Muscle layer of colon (tissue), 2 donors: ENCODE measurements around the gene C6orf118.

Experiments
- H3K27ac ChIP-seq: one replicate; pipeline ENCODE4 v1.7.0; 2013; ENCODE audit warnings: low read depth, mild to moderate bottlenecking, low read length, moderate library complexity
- H3K27me3 ChIP-seq, 2 donors: one replicate each; pipeline ENCODE4 v1.7.0; 2013; ENCODE audit warnings: low read length in 2 of 2, mild to moderate bottlenecking in 2 of 2; ENCODE audit not compliant: insufficient read depth in 2 of 2, control insufficient read depth in 1 of 2
- H3K36me3 ChIP-seq: one replicate; pipeline ENCODE4 v1.7.0; 2013; ENCODE audit warnings: mild to moderate bottlenecking, low read length; ENCODE audit not compliant: insufficient read depth
- H3K4me1 ChIP-seq: one replicate; pipeline ENCODE4 v1.7.0; 2013; ENCODE audit warnings: mild to moderate bottlenecking, low read length; ENCODE audit not compliant: insufficient read depth
- H3K4me3 ChIP-seq, 2 donors: one replicate each; pipeline ENCODE4 v1.7.0; 2013; ENCODE audit warnings: low read length in 2 of 2, low read depth in 1 of 2, mild to moderate bottlenecking in 1 of 2, moderate library complexity in 1 of 2
- H3K9ac ChIP-seq: one replicate; pipeline ENCODE4 v1.7.0; 2013; ENCODE audit warnings: low read length
- H3K9me3 ChIP-seq: one replicate; pipeline ENCODE4 v1.7.0; 2013; ENCODE audit warnings: mild to moderate bottlenecking, low read length
- donor health status: abdominal sarcoma.
- donor health status: Adenocarcinoma of cecum.

Gene C6orf118

GRCh38 chr6:165243801-165244200, 65.6 kb downstream of the C6orf118 start:
- H3K27ac ChIP-seq = no peak overlapping the region
- H3K36me3 ChIP-seq = no peaks in the 10 kb centered on the region
- no peak overlapping the region for H3K9ac ChIP-seq
- no peaks in the 10 kb centered on the region for H3K9me3 ChIP-seq
- no peaks in the 10 kb centered on the region for H3K27me3 ChIP-seq
- H3K4me1 ChIP-seq = no peaks in the 10 kb centered on the region
- no peak overlapping the region for H3K4me3 ChIP-seq

GRCh38 chr6:165236326-165236725, 73.1 kb downstream of the C6orf118 start:
- Histone ChIP-seq H3K9ac (no peak overlapping the region), H3K4me1 (no peaks in the 10 kb centered on the region), H3K4me3 (no peak overlapping the region), H3K9me3 (no peaks in the 10 kb centered on the region), H3K36me3 (no peaks in the 10 kb centered on the region), H3K27ac (no peak overlapping the region), H3K27me3 (no peaks in the 10 kb centered on the region)

GRCh38 chr6:165232731-165233488, 76.5 kb downstream of the C6orf118 start:
- Histone ChIP-seq H3K27me3 (no peaks in the 10 kb centered on the region), H3K27ac (no peak overlapping the region), H3K9me3 (no peaks in the 10 kb centered on the region), H3K4me3 (no peak overlapping the region), H3K36me3 (no peaks in the 10 kb centered on the region), H3K4me1 (no peaks in the 10 kb centered on the region), H3K9ac (no peak overlapping the region)

GRCh38 chr6:165231581-165232561, 77.5 kb downstream of the C6orf118 start:
- H3K4me3 ChIP-seq = no peak overlapping the region
- H3K36me3 ChIP-seq = no peaks in the 10 kb centered on the region
- no peaks in the 10 kb centered on the region for H3K9me3 ChIP-seq
- no peaks in the 10 kb centered on the region for H3K27me3 ChIP-seq
- no peak overlapping the region for H3K9ac ChIP-seq
- H3K27ac ChIP-seq = no peak overlapping the region
- H3K4me1 ChIP-seq = no peaks in the 10 kb centered on the region

GRCh38 chr6:165231177-165231576, 78.2 kb downstream of the C6orf118 start:
- Histone ChIP-seq H3K4me1 (no peaks in the 10 kb centered on the region), H3K4me3 (no peak overlapping the region), H3K9me3 (no peaks in the 10 kb centered on the region), H3K9ac (no peak overlapping the region), H3K27ac (no peak overlapping the region), H3K27me3 (no peaks in the 10 kb centered on the region), H3K36me3 (no peaks in the 10 kb centered on the region)
